ENCODE results near the gene ARID3A. TPM values are rescaled to one million over a fixed set of nuclear protein-coding genes. Genes with fewer than 3 reads are reported as not detected.

ARID3A gene
- total and polyA plus RNA-seq, 7 donors: 2.3 to 6.7 (median 4.2) TPM

GRCh38 chr19:928471-929202 is 2.8 kb downstream of the ARID3A start:
- Histone ChIP-seq H3K36me3 (ENCODE audit: insufficient read depth in 1 of 2, low read depth in 1 of 2) (no peaks in the 10 kb centered on the region), H3K4me1 (peaks cover 8% of the 10 kb centered on the region), H3K4me3 (no peak overlapping the region), H3K9me3 (no peaks in the 10 kb centered on the region), H3K27ac (no peak overlapping the region), H3K27me3 (ENCODE audit: insufficient read depth in 3 of 3, low read length in 2 of 3) (no peaks in the 10 kb centered on the region)
- TF ChIP-seq CTCF (IDR thresholded peaks at IDR 0.05): no peak
- DNase-seq: no peak
- 78 to 92% (median 81%) methylated on average over 18 of the region's 18 CpGs for WGBS, 3 donors
- ATAC-seq: no peak
- intact Hi-C loops (cut with DNase I): loop anchor here in 1 of 2 donors (10.0 kb wide), 1 partner anchor 286 kb away; no protein-coding TSS in a partner anchor

- intact Hi-C loops (cut with DNase I): loop anchor here in 1 of 2 donors (10.0 kb wide), 1 partner anchor 285 kb away; no protein-coding TSS in a partner anchor
- no peak for DNase-seq
- H3K9me3 ChIP-seq: no peaks in the 10 kb centered on the region
- no peak for TF ChIP-seq CTCF (IDR thresholded peaks at IDR 0.05)
- H3K36me3 ChIP-seq (ENCODE audit: insufficient read depth in 1 of 2, low read depth in 1 of 2): no peaks in the 10 kb centered on the region
- ATAC-seq: no peak
- H3K27me3 ChIP-seq (ENCODE audit: insufficient read depth in 3 of 3, low read length in 2 of 3): no peaks in the 10 kb centered on the region
- WGBS, 3 donors: 88 to 93% (median 88%) methylated on average over 30 to 51 of the region's 51 CpGs
- peaks cover 15% of the 10 kb centered on the region for H3K4me1 ChIP-seq
- H3K27ac ChIP-seq: no peak overlapping the region
- H3K4me3 ChIP-seq: no peak overlapping the region
Observed at GRCh38 chr19:929203-929890, 3.5 kb downstream of the ARID3A start.

- no peaks in the 10 kb centered on the region for H3K27me3 ChIP-seq (ENCODE audit: insufficient read depth in 3 of 3, low read length in 2 of 3)
- H3K4me1 ChIP-seq: peaks cover 20% of the 10 kb centered on the region
- ATAC-seq: no peak
- H3K4me3 ChIP-seq: no peak overlapping the region
- H3K9me3 ChIP-seq: no peaks in the 10 kb centered on the region
- H3K36me3 ChIP-seq (ENCODE audit: insufficient read depth in 1 of 2, low read depth in 1 of 2): no peaks in the 10 kb centered on the region
- TF ChIP-seq CTCF (IDR thresholded peaks at IDR 0.05): no peak
- no peak overlapping the region for H3K27ac ChIP-seq
- intact Hi-C loops (cut with DNase I): loop anchor here in 1 of 2 donors (10.0 kb wide), 1 partner anchor 285 kb away; no protein-coding TSS in a partner anchor
- 86 to 94% (median 88%) methylated on average over 6 of the region's 6 CpGs for WGBS, 3 donors
- DNase-seq: no peak
Observed at GRCh38 chr19:929891-930258, 4.0 kb downstream of the ARID3A start.

- ATAC-seq: no peak
Observed at GRCh38 chr19:931860-932647, 6.2 kb downstream of the ARID3A start.

More at GRCh38 chr19:931860-932647, 6.2 kb downstream of the ARID3A start:
- intact Hi-C loops (cut with DNase I): no loop called here
- H3K27ac ChIP-seq: no peak overlapping the region
- no peaks in the 10 kb centered on the region for H3K36me3 ChIP-seq (ENCODE audit: insufficient read depth in 1 of 2, low read depth in 1 of 2)
- DNase-seq: no peak
- H3K4me1 ChIP-seq: peaks cover 27% of the 10 kb centered on the region
- no peaks in the 10 kb centered on the region for H3K27me3 ChIP-seq (ENCODE audit: insufficient read depth in 3 of 3, low read length in 2 of 3)
- TF ChIP-seq CTCF (IDR thresholded peaks at IDR 0.05): no peak
- H3K9me3 ChIP-seq: no peaks in the 10 kb centered on the region
- WGBS, 3 donors: 85 to 89% (median 89%) methylated on average over 29 to 32 of the region's 32 CpGs
- no peak overlapping the region for H3K4me3 ChIP-seq
